K562 (cell line): ENCODE data around the gene SH3RF1. TPM values are rescaled to one million over a fixed set of nuclear protein-coding genes. Genes with fewer than 3 reads are reported as not detected.

Experiments used
- KLF16 ChIP-seq: IDR thresholded peaks from 2 replicates; pipeline ENCODE4 v1.6.1; 2016; ENCODE audit warnings: antibody characterized with exemption
- MED1 ChIP-seq: sonication (generic); formaldehyde crosslinking; IDR thresholded peaks from 2 replicates; pipeline ENCODE4 v1.8.1; 2023; ENCODE audit warnings: missing genetic modification reagents, borderline replicate concordance
- NFE2 ChIP-seq: IDR thresholded peaks from 2 replicates; pipeline ENCODE4 v1.6.1; 2014; ENCODE audit warnings: antibody characterized with exemption, low read depth
- PHF21A ChIP-seq: fragments of 450-650 bp; IDR thresholded peaks from 2 replicates; pipeline ENCODE4 v1.6.1; 2017; ENCODE audit warnings: low read depth, borderline replicate concordance
- RBM17 ChIP-seq: fragments of 200-400 bp; formaldehyde crosslinking; IDR thresholded peaks from 2 replicates; pipeline ENCODE4 v1.6.1; 2017; ENCODE audit warnings: low read depth, mild to moderate bottlenecking, low read length, borderline replicate concordance
- SIN3A ChIP-seq, 2 experiments: fragments of 150-350 bp in 1 of 2; IDR thresholded peaks; 2 replicates each; pipeline ENCODE4 v1.6.1; 2011 to 2016; ENCODE audit warnings: borderline replicate concordance in 2 of 2, low read depth in 2 of 2, low read length in 2 of 2, mild to moderate bottlenecking in 2 of 2, moderate library complexity in 2 of 2; ENCODE audit not compliant: control insufficient read depth in 1 of 2
- SMARCE1 ChIP-seq: fragments of 450-650 bp; IDR thresholded peaks from 2 replicates; pipeline ENCODE4 v1.7.1; 2016; ENCODE audit warnings: mild to moderate bottlenecking
- TAF1 ChIP-seq: IDR thresholded peaks from 2 replicates; pipeline ENCODE4 v1.6.1; 2011; ENCODE audit warnings: mild to moderate bottlenecking, low read length, moderate library complexity; ENCODE audit not compliant: insufficient read depth, control insufficient read depth, severe bottlenecking; ENCODE audit errors: extremely low read depth
- TAF7 ChIP-seq: fragments of 450-650 bp; IDR thresholded peaks from 2 replicates; pipeline ENCODE4 v1.6.1; 2016; ENCODE audit warnings: missing genetic modification characterization, missing compliant biosample characterization
- ZNF444 ChIP-seq: fragments of 250-450 bp; sonication (Bioruptor Pico); IDR thresholded peaks from 2 replicates; pipeline ENCODE4 v1.4.0; 2020; ENCODE audit warnings: mild to moderate bottlenecking, moderate library complexity
- ZNF589 ChIP-seq: fragments of 200-800 bp; sonication (Bioruptor generic); IDR thresholded peaks from 2 replicates; pipeline ENCODE4 v1.6.1; 2016; ENCODE audit warnings: low read depth, missing genetic modification characterization, missing compliant biosample characterization
- polyA plus RNA-seq, 8 experiments: library from polyadenylated mRNA; depleted of rRNA in 4 of 8; stranded (reverse) in 5 of 8; unstranded in 3 of 8; fragments of >200 nt; fragmentation: Nextera tagmentation in 2 of 8; fragmentation: Illumina TruSeq in 1 of 8; extraction: Ambion mirVana in 2 of 8; extraction: Trizol in 1 of 8; gene quantifications; 2 replicates each; pipeline versions ENCODE4 v1.2.1 to v1.2.3, GENCODE V29; 2011 to 2014; ENCODE audit warnings: inconsistent platforms in 1 of 8, missing spikeins in 1 of 8
- total RNA-seq, 7 experiments: library from RNA; depleted of rRNA in 6 of 7; stranded (reverse); fragments of >200 nt in 6 of 7; fragmentation: Illumina TruSeq in 2 of 7; extraction: Trizol in 2 of 7; gene quantifications; 2 replicates each; pipeline versions ENCODE4 v1.2.1 to v1.2.3, GENCODE V29; 2011 to 2021; ENCODE audit warnings: low replicate concordance in 1 of 7
- TF ChIP-seq, protein P1 (sequence below): fragments of 450-650 bp; IDR thresholded peaks from 2 replicates; pipeline ENCODE4 v1.6.1; 2016; ENCODE audit warnings: low read depth
- TF ChIP-seq, protein P2 (sequence below), 2 experiments: IDR thresholded peaks in 1 of 2; conservative IDR thresholded peaks in 1 of 2; 2 replicates each; pipeline ENCODE4 v1.6.1; 2016; ENCODE audit warnings: low read depth in 2 of 2, mild to moderate bottlenecking in 1 of 2, missing compliant biosample characterization in 1 of 2, missing genetic modification characterization in 1 of 2, moderate library complexity in 1 of 2
- TF ChIP-seq, protein P3 (sequence below): fragments of 450-650 bp; IDR thresholded peaks from one replicate; pipeline ENCODE4 v1.6.1; 2018; ENCODE audit warnings: mild to moderate bottlenecking, moderate library complexity; ENCODE audit not compliant: partially characterized antibody

SH3RF1 gene
- total and polyA plus RNA-seq, 9 of the 15 experiments (the other 6 are each of a cell fraction or from before 2014, with no cell fraction given) = 0.04 to 0.16 (median 0.11) TPM; not detected in 6

DNA sequence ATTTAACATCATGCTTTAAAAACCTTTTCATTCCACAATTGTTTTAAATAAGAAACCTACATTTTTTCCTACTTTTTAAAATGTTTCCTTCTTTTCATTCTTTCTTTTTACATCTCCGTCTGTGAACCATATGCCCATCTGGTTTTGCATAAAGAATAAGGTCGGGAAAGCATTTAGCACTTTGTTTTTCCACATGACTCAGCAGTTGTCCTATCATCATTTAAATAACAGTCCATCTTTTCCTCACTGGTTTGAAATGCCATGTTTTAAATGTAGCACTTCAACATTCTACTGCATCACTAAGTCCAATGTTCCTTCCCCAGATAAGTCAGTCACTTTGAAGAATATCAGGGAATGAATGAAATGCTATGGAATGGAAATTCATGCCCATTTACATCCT is 128.4 kb downstream of the SH3RF1 start (continued):
- TF ChIP-seq, protein P1, sequence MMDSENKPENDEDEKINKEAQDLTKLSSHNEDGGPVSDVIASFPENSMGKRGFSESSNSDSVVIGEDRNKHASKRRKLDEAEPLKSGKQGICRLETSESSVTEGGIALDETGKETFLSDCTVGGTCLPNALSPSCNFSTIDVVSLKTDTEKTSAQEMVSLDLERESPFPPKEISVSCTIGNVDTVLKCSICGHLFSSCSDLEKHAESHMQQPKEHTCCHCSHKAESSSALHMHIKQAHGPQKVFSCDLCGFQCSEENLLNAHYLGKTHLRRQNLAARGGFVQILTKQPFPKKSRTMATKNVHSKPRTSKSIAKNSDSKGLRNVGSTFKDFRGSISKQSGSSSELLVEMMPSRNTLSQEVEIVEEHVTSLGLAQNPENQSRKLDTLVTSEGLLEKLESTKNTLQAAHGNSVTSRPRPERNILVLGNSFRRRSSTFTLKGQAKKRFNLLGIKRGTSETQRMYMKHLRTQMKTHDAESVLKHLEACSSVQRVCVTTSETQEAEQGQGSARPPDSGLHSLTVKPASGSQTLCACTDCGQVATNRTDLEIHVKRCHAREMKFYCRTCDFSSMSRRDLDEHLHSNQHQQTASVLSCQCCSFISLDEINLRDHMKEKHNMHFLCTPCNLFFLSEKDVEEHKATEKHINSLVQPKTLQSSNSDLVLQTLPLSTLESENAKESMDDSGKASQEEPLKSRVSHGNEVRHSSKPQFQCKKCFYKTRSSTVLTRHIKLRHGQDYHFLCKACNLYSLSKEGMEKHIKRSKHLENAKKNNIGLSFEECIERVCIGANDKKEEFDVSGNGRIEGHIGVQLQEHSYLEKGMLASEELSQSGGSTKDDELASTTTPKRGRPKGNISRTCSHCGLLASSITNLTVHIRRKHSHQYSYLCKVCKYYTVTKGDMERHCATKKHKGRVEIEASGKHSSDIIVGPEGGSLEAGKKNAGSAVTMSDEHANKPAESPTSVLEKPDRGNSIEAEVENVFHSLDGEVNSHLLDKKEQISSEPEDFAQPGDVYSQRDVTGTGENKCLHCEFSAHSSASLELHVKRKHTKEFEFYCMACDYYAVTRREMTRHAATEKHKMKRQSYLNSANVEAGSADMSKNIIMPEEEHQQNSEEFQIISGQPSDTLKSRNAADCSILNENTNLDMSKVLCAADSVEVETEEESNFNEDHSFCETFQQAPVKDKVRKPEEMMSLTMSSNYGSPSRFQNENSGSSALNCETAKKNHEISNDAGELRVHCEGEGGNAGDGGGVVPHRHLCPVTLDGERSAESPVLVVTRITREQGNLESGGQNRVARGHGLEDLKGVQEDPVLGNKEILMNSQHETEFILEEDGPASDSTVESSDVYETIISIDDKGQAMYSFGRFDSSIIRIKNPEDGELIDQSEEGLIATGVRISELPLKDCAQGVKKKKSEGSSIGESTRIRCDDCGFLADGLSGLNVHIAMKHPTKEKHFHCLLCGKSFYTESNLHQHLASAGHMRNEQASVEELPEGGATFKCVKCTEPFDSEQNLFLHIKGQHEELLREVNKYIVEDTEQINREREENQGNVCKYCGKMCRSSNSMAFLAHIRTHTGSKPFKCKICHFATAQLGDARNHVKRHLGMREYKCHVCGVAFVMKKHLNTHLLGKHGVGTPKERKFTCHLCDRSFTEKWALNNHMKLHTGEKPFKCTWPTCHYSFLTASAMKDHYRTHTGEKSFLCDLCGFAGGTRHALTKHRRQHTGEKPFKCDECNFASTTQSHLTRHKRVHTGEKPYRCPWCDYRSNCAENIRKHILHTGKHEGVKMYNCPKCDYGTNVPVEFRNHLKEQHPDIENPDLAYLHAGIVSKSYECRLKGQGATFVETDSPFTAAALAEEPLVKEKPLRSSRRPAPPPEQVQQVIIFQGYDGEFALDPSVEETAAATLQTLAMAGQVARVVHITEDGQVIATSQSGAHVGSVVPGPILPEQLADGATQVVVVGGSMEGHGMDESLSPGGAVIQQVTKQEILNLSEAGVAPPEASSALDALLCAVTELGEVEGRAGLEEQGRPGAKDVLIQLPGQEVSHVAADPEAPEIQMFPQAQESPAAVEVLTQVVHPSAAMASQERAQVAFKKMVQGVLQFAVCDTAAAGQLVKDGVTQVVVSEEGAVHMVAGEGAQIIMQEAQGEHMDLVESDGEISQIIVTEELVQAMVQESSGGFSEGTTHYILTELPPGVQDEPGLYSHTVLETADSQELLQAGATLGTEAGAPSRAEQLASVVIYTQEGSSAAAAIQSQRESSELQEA = no peak
- TF ChIP-seq, protein P2, sequence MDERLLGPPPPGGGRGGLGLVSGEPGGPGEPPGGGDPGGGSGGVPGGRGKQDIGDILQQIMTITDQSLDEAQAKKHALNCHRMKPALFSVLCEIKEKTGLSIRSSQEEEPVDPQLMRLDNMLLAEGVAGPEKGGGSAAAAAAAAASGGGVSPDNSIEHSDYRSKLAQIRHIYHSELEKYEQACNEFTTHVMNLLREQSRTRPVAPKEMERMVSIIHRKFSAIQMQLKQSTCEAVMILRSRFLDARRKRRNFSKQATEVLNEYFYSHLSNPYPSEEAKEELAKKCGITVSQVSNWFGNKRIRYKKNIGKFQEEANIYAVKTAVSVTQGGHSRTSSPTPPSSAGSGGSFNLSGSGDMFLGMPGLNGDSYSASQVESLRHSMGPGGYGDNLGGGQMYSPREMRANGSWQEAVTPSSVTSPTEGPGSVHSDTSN (CRISPR knock-in tag; IDR thresholded peaks at IDR 0.05; ENCODE audit: low read depth) = no peak
- TF ChIP-seq, protein P2 (tag; conservative IDR thresholded peaks at IDR 0.05; ENCODE audit: low read depth) = no peak
- TF ChIP-seq KLF16 = no peak
- no peak for TF ChIP-seq RBM17
- TF ChIP-seq MED1 (CRISPR knock-in tag) = no peak
- TF ChIP-seq NFE2 = peak; percentile 35
- TF ChIP-seq TAF7 (tag) = no peak
- no peak for TF ChIP-seq SIN3A (IDR thresholded peaks at IDR 0.05; ENCODE audit: borderline replicate concordance in 2 of 2, control insufficient read depth in 1 of 2, low read depth in 2 of 2, low read length in 2 of 2)
- no peak for TF ChIP-seq PHF21A
- no peak for TF ChIP-seq ZNF589 (CRISPR knock-in tag)
- TF ChIP-seq TAF1 = no peak
- TF ChIP-seq, protein P3, sequence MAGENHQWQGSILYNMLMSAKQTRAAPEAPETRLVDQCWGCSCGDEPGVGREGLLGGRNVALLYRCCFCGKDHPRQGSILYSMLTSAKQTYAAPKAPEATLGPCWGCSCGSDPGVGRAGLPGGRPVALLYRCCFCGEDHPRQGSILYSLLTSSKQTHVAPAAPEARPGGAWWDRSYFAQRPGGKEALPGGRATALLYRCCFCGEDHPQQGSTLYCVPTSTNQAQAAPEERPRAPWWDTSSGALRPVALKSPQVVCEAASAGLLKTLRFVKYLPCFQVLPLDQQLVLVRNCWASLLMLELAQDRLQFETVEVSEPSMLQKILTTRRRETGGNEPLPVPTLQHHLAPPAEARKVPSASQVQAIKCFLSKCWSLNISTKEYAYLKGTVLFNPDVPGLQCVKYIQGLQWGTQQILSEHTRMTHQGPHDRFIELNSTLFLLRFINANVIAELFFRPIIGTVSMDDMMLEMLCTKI = no peak
- no peak for TF ChIP-seq SMARCE1
- TF ChIP-seq ZNF444 = no peak
